HG02852 (cell line): ENCODE data around the gene SLC17A7.
"Not testable (repeated sequence)": the region's sequence is repeated elsewhere in the genome, so short reads cannot be mapped to it uniquely, and the experiment has no call there.

Experiments
- ATAC-seq: cut with Tn5 transposase; IDR thresholded peaks from one replicate; pipeline ENCODE4 v1.9.1; 2021; ENCODE audit warnings: mild to moderate bottlenecking, moderate library complexity; ENCODE audit not compliant: unreplicated experiment

SLC17A7 gene

DNA sequence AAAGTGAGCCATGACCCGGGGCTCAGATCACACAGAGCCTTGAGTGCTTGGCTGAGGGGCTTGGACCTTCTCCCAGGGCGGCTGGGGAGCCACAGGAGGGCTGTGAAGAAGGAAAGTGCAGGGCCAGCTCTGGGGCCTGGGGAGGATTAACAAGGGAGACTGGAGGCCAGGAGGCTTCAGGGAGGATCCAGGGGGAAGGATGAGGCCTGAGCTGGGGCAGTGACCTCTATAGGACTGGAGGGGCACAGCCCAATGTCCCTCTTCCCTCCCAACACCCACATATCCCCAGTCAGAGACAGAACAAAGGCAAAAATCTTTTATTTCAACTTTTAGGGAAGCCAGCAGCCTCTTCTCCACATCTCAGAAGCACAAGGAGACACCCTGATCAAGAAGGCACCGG lies 4.7 kb upstream of the SLC17A7 start:
- no peak for ATAC-seq

DNA sequence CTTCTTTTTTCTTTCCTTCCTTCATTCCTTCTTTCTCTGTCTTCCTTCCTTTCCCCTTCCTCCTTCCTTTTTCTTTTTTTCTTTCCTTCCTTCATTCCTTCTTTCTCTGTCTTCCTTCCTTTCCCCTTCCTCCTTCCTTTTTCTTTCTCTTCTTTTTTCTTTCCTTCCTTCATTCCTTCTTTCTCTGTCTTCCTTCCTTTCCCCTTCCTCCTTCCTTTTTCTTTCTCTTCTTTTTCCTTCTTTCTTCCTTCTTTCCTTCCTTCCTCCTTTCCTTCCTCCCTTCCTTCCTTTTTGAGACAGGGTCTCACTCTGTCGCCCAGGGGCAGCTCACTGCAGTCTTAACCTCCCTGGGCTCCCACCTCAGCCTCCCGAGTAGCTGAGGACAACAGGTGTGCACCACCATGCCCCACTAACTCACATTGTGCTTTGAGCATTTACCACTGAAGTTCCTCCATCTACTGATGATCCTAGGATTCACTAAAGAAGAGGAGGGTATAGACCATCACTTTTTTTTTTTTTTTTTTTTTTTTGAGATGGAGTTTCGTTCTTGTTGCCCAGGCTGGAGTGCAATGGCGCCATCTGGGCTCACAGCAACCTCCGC lies 2.9 kb upstream of the SLC17A7 start:
- not testable (repeated sequence) for ATAC-seq

DNA sequence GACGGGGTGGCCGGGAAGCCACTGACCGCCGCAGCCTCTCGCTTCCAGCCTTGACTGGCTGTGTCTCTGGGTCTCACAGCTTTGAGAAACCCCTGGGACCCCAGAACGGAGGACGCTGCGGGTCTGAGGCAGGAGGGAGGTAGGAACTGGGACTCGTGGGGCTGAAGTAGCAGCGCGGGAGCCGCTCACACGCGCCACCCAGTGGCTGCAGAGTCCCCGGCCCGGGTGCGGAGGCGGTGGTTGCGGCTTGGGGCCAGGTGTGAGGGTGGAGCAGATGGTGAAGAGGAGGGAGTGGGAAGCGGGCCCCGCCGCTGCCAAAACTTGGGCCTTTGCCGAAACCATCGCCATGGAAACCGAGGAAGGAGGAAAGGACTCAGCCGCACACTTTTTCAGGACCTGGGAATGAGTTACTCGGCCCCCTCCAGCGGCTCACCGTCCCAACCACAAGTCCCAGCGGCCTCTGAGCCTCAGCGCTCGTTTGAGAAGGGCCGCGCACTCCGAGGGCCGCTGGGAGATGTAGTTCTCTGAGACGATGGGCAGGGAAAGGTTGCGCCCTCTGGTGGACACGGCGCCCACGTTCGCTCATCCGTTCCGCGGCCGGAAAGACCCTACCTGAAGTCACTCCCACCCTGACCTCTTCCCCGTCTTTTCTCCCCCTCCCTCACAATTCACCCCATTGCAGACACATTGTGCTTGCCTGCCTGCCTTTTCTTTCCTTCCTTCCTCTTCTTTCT lies 2.2 kb upstream of the SLC17A7 start:
- ATAC-seq, result peak; percentile 73

DNA sequence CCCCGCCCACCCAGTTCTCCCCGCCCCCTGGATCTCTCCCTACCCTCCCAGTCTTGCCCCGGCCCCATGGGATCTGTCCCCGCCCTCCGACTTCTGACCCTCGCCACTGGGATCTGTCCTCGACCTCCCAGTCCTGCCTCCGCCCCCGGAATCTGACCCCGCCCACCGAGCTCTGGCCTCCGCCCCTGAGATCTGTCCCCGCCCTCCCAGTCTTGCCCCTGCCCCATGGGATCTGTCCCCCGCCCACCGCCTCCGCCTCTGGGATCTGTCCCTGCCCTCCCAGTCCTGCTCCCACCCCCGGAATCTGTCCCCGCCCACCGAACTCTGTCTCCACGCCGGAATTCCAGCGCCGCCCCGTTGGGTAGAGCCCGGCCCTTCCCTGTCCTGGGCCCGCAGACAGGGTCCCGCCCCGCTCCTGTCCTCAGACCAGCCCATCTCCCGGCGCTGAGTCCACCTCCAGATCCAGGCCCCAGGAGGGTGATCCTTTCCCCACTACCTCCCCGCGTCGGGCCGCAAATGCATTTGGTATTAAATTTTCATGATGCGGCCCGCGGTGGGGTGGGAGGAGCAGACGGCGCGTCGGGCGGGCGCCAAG lies 1.5 kb upstream of the SLC17A7 start:
- ATAC-seq, result no peak

DNA sequence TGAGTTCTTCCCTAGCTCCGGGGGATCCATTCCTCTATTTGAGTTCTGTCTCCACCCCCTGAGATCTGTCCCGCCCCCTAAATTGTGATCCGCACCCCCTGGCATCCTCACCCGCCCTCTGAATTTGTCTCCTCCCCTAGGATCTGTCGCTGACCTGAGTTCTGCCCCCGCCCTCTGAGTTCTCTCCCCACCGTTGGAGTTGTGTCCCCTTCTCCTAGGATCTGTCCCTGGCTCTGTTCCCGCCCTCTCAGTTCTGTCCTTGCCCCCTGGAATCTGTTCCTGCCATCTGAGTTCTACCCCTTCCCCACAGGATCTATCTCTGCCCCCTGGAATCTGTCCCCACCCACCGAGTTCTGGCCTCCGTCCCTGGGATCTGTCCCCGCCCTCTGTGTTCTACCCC lies 1.0 kb upstream of the SLC17A7 start:
- ATAC-seq, result no peak

DNA sequence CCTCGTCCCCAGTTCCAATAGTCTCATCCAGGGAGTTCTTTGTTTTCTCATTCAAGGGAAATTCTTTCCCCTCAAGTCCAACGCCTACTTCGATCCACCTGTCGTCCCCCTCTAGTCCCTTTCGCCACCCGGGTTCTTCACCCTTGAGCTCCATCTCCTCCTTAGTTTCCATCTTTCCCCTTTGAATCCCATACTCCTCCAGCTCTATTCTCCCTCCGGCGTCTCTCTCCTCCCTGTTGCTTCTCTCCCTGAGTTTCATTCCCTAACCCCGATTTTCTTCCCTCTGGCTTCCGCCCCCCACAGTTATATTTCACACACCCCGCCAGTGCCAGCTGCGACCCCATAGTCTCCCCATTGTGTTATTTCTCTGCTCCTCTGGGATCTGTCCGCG lies 628 bp upstream of the SLC17A7 start:
- ATAC-seq, result no peak

DNA sequence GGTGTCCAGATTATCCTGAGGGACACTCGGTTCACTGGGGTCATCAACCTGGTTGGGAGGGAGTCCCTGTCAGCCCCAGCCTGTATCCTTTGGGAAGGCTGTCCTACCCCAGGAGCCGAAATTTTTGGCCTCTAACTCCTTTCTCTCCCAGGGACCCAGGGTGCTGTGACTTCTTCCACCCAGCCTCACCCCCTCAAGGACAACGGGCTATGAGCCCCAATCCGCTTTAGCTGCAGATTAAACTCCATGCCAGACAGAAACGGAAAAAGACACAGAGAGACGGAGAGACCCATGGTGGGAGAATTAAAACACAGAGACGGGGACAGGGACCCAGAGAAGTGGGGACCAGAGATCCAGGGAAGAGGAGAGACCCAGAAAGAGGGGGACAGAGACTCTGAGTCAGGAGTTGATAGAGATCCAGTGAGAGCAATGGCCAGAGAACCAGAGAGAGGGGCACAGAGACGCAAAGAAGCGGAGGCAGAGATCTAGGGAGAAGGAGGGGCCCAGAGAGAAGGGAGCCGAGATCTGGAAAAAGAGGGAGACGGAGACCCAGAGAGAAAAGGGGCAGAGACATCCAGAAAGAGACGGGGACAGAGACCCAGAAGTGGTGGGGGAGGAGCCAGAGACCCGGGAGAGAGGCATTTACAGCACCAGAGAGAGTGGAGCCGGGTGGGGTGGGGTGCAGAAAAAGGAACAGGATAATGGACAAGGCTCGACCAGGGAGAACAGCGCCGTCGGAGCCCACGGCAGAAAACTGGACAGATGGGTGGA lies 703 bp downstream of the SLC17A7 start:
- ATAC-seq, result no peak

DNA sequence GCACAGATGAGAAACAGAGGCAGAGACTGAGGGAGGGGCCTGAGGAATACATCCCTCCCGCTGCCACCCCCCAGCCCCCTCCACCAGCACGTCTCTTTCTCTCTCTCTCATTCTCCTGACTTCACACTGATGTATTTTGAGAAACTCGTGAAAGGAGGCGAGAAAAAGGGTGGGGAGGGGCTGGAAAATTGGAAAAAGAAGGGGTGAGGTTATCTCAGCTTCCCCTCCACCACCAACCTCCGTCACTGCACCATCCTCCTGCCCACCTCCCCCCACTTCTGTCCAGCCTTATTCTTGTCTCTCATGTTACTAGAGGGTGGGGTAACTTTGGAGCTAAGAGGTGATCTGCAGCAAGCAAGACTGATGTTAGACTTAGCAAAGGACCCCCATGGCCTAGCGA lies 1.5 kb downstream of the SLC17A7 start:
- no peak for ATAC-seq

DNA sequence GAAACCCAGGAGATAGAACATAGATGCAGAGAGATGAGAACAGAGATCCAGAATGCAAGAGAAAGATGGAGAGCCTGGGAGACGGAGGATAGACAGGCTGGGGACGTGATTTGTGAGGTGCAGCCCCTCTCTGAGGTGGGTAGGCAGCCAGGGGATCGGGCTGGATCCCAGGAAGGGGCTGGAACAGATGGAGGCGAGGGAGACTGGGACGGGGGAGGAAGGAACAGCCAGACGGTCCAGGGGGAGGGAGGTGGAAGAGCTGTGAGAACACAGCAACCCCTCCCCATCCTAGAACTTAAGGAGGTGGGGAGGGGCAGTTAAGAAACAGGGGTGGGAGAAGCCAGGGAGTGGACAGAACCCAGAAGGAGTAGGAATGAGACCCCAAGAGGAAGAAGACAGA lies 3.1 kb downstream of the SLC17A7 start:
- no peak for ATAC-seq

DNA sequence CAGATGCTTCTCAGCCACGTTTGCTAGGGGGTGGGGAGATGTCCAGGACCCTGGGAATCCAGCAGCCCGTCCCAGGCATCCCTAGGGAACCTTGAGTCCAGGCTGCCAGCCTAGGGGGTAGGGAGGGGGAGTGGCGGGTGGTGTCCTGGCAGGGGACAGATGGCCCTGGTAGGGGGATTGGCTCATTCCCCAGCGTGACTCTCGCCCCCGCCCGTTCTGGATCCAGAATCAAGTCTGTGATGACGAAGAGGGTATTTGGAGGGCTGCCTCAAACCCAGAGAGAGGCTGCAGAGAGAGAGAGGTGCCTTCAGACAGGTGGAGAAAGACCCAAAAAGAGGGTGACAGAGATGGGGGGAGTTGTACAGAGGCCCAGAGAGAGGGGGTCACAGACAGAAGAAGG lies 4.1 kb downstream of the SLC17A7 start:
- no peak for ATAC-seq

DNA sequence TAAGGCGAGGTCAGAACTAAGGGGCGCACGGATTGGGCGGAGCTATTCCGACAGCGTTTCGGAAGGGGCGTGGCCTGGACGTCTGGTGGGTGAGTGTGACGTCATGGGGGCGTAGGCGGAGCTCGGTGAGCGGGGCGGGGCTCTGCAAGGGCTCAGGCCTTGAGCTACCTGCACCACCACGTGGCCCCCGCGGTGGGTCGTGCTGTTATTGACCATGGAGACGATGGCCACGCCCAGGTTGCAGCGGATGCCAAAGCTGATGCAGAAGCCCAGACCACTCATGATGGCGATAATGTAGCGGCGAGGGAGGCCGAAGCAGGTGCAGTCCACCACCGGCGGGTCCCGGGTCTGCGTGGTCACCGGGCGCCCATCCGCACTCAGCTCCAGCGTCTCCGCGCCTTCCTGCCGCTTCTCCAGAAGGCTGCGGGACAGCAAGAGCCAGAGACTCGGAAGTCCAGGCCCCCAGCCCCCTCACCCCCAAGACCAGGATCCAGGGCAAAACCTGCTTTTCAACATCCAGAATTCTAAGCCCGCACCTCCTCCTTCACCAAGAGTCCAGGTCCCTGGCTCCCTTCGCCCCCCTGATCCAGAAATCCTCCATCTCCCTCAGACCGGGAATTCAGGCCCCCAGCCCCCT lies 4.8 kb downstream of the SLC17A7 start:
- ATAC-seq, result no peak

DNA sequence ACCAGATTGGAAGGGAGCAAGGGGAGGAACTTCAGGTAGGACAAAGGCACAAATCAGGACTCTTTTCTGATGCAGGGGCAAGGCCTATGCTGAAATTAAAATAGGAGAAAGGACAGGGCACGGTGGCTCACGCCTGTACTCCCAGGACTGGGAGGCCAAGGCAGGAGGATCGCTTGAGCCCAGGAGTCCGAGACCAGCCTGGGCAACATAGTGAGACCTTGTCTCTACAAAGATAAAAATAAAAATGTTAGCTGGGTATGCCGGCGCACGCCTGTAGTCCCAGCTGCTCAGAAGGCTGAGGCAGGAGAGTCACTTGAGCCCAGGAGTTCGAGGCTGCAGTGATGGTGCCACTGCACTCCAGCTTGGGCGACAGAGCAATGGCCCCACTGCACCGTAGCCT lies 5.7 kb downstream of the SLC17A7 start:
- ATAC-seq, result no peak

DNA sequence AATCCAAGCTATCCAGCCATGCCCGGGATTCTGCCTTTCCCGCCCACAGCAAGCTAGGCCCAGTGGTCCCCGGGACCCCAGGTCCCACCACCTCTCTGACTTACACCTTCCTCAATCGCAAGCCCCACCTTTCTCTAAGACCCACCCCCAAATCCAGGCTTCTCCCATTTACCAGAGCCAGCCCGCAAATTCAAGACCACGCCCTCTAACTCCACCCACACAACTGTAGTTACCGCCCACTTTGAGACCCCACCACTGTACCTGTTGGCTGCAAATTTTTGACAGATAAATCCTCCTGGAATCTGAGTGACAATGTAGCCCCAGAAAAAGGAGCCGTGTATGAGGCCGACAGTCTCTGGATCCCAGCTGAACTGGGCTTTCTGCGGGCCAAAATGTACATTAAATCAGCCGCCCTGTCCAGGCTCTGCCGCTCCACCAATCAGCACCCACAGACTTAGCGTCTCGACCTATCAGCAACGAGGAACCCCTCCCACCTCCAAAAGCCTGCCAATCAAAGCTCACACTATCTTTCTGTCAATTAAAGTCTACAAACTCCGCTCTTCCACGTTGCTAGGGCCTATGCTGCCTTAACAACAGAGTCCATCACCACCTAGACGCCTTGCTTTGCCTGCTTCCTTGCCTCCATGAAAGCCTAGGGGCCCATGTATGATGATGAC lies 6.3 kb downstream of the SLC17A7 start:
- ATAC-seq, result no peak

DNA sequence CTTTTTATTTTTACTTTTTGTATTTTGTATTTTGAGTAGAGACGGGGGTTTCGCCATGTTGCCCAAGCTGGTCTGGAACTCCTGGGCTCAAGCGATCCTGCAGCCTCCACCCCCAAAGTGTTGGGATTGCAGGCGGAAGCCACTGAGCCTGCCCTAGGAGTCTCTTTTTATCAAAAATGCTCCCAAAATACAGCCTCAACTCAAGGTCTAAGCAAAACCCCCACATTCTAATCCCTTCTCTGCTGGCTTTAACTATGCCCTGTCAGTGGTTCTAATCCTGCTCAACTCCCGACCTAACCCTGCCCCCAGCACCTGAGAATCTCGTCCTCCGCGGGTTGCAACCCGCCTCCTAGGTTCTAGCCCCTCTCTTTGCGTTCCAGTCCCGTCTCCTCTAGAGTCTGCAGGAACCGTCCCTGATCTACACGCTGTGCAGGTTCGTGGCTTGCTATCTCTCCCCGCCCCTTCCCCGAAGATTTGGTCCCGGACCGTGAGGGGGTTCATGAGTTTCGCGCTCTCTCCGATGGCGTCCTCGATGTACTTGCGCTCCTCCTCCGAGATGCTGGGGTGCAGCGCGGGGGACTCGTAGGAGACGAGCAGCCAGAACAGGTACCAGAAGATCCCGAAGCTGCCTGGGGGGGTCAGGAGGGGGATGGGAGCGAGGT lies 8.0 kb downstream of the SLC17A7 start:
- ATAC-seq, result no peak

DNA sequence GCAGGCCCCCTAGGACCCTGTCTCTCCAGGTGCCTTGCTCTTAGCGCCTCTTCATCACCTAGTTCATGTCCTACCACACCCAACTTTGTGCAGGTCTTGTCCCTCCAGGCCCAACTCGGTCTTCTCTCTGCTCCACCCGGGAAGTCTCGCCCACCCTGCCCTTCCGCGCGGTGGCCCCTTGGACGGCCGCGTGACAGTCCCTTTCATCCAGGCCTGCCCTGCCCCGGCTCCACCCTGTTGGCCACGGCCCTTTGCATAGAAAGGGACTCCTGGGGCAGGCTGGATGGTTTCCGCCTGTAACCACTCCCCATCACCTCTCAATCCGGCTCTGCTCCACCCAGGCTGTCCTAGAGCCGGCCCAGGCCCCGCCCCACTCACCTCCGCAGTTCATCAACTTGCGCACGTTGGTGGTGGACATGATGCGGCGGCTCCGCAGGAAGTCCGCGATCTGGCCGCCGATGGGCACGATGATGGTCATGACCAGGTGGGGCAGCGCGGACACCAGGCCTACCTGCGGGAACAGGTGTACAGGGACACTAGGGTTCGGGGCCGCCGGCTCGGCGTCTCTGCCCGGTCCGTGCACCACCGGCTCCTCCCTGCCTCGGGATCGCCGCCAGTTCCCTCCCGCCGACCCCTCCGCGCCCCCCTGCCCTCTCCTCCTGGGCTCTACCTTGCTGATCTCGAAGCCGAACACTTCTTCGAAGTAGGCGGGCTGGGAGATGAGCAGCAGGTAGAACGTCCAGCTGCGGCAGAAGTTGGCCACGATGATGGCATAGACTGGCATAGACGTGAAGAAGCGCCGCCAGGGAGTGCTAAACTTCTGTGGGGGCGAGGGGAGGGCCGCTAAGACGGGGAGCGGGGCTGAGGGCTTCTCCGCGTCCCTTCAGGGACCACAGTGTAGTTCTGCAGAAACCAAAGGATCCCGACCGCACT lies 8.9 kb downstream of the SLC17A7 start:
- no peak for ATAC-seq

DNA sequence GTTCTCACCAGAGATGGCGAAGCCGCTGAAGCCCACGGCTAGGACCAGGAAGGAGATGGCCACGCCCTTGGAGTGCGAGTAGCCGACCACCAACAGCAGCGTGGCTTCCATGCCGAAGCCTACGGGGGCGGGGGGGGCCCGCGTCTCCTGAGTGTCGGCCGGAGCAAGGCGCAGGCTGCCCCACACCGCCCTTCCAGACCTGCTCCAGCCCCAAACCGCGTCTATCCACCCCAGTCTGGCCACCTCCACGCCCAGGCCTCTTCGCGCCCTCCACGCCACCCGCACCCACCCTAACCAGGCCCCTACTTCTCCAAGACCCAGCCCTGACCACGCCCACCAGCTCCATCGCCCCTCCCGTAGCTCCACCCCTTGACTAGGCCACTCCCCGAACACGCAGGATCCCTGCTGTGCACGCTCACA lies 10.0 kb downstream of the SLC17A7 start:
- no peak for ATAC-seq

DNA sequence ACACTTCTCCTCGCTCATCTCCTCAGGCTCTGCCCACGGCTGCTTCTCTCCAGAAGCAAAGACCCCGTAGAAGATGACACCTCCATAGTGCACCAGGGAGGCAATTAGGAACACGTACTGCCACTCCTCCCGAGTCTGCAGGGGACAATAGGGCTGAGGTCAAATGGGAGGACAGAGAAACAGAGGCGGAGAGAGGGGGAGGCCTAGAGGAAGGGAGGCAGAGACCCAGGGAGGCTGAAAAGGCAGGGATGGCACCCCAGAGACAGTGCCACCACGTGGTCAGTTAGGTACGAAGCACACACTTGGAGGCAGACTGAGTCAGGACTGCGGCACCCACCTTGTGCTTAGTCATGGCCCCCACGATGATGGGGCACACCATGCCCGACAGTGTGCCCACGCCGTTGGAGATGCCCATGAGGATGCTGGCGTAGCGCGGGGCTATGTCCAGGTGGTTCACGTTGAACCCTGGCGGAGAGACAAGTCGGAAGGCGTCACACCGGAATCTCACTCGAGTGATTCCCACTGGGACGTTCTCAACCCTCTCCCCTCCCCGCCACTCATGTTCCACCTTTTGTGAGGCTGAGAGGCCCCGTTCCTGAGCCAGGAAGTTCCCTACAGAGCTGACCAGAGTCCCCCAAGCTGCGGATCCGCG lies 10.5 kb downstream of the SLC17A7 start:
- no peak for ATAC-seq

DNA sequence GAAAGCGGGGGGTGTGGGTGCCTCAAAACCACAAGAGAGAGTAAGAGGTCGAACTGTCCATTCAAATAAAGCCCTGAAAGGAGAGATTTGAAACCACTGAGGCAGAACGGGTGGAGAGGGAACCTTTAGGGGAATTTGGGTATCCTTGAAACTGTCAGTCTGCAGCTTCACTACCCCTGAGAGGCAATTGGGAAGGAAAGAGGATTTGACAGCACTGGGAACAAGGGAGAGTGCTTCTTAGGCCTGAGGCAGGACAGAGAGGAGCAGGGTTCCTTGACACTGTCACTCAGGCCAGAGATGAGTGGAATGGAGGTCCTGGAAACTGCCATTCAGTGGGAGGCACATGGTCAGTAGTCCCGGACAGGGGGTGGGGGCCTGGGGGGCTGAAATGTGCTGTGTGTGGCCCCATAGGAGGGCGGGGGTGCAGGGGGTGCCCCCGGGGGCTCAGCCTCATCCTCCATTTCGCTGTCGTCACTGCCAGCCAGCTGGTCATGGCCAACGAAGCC lies 11.1 kb downstream of the SLC17A7 start:
- no peak for ATAC-seq
